OCI-LY1 (cell line): ENCODE data around the gene DOCK1.

Source experiments
- H2AFZ ChIP-seq: fragments of 200-600 bp; sonication (generic), shearing (Covaris generic); 2 replicates; pipeline ENCODE4 v1.6.0; 2014; ENCODE audit warnings: antibody characterized with exemption, mild to moderate bottlenecking, low read length
- H3F3A ChIP-seq: fragments of 200-600 bp; sonication (generic), shearing (Covaris generic); 2 replicates; pipeline ENCODE4 v1.6.0; 2014; ENCODE audit warnings: mild to moderate bottlenecking, antibody characterized with exemption, low read length, moderate library complexity; ENCODE audit not compliant: insufficient read depth
- H3K27ac ChIP-seq: fragments of 200-600 bp; sonication (generic); 2 replicates; pipeline ENCODE4 v1.5.1; 2014; ENCODE audit warnings: low read length, mixed run types, mild to moderate bottlenecking, low read depth; ENCODE audit not compliant: poor library complexity, severe bottlenecking
- H3K27me3 ChIP-seq: fragments of 200-600 bp; sonication (generic); 2 replicates; pipeline ENCODE4 v1.6.0; 2014; ENCODE audit warnings: antibody characterized with exemption, mild to moderate bottlenecking, low read length, moderate library complexity; ENCODE audit not compliant: insufficient read depth
- H3K36me3 ChIP-seq: fragments of 200-600 bp; sonication (generic); 2 replicates; pipeline ENCODE4 v1.6.1; 2014; ENCODE audit warnings: mild to moderate bottlenecking, antibody characterized with exemption, low read length, moderate library complexity, mixed read lengths; ENCODE audit not compliant: insufficient read depth
- H3K4me1 ChIP-seq: fragments of 200-600 bp; sonication (generic); 2 replicates; pipeline ENCODE4 v1.5.1; 2014; ENCODE audit warnings: mild to moderate bottlenecking, low read length, moderate library complexity; ENCODE audit not compliant: insufficient read depth, severe bottlenecking
- H3K4me2 ChIP-seq: fragments of 200-600 bp; sonication (generic), shearing (Covaris generic); 2 replicates; pipeline ENCODE4 v1.6.1; 2014; ENCODE audit warnings: low read length
- H3K4me3 ChIP-seq: fragments of 200-600 bp; sonication (generic); 2 replicates; pipeline ENCODE4 v1.5.1; 2014; ENCODE audit warnings: low read length, low read depth, mild to moderate bottlenecking, mixed read lengths; ENCODE audit not compliant: poor library complexity, severe bottlenecking
- H3K79me2 ChIP-seq: fragments of 200-600 bp; shearing (Covaris generic); 2 replicates; pipeline ENCODE4 v1.6.1; 2016; ENCODE audit warnings: mixed run types, low read length, mixed read lengths; ENCODE audit not compliant: insufficient read depth
- H3K9ac ChIP-seq: fragments of 200-600 bp; sonication (generic), shearing (Covaris generic); 2 replicates; pipeline ENCODE4 v1.6.1; 2014; ENCODE audit warnings: mild to moderate bottlenecking, low read length, mixed read lengths
- H3K9me2 ChIP-seq: fragments of 200-600 bp; sonication (generic), shearing (Covaris generic); 2 replicates; pipeline ENCODE4 v1.6.1; 2014; ENCODE audit warnings: low read depth, mild to moderate bottlenecking, low read length, mixed read lengths
- H3K9me3 ChIP-seq: fragments of 200-600 bp; shearing (Covaris generic); 2 replicates; pipeline ENCODE4 v1.6.1; 2014; ENCODE audit warnings: low read length, mixed read lengths
- H4K20me1 ChIP-seq: fragments of 200-600 bp; sonication (generic), shearing (Covaris generic); 2 replicates; pipeline ENCODE4 v1.6.0; 2016; ENCODE audit warnings: mild to moderate bottlenecking, low read length; ENCODE audit not compliant: insufficient read depth
- CTCF ChIP-seq: fragments of 200-600 bp; sonication (generic), shearing (Covaris generic); IDR thresholded peaks from 2 replicates; pipeline ENCODE4 v1.5.1; 2017; ENCODE audit warnings: mild to moderate bottlenecking, antibody characterized with exemption, low read length, moderate library complexity, mixed read lengths
- EZH2 ChIP-seq: fragments of 200-600 bp; sonication (generic), shearing (Covaris generic); IDR thresholded peaks from 2 replicates; pipeline ENCODE4 v1.8.0; 2017; ENCODE audit warnings: borderline replicate concordance, mixed run types, mild to moderate bottlenecking, antibody characterized with exemption, low read length, moderate library complexity, mixed read lengths

Gene DOCK1

GRCh38 chr10:127242914-127243313 is 337.7 kb downstream of the DOCK1 start:
- Histone ChIP-seq H3K9me3 (no peaks in the 10 kb centered on the region), H3K4me2 (no peak overlapping the region), H4K20me1 (no peaks in the 10 kb centered on the region), H3K9me2 (no peaks in the 10 kb centered on the region), H3K36me3 (no peaks in the 10 kb centered on the region), H3K9ac (no peak overlapping the region), H3K4me1 (no peaks in the 10 kb centered on the region), H3K27me3 (no peaks in the 10 kb centered on the region), H3K79me2 (no peaks in the 10 kb centered on the region), H3K4me3 (no peak overlapping the region), H3F3A (no peaks in the 10 kb centered on the region), H2AFZ (no peak overlapping the region), H3K27ac (no peak overlapping the region)
- TF ChIP-seq CTCF (no peak), EZH2 (no peak)

- Histone ChIP-seq H3K9ac (no peak overlapping the region), H3K9me3 (no peaks in the 10 kb centered on the region), H3K36me3 (no peaks in the 10 kb centered on the region), H3K9me2 (no peaks in the 10 kb centered on the region), H2AFZ (no peak overlapping the region), H3K79me2 (no peaks in the 10 kb centered on the region), H3K27ac (no peak overlapping the region), H3K4me1 (no peaks in the 10 kb centered on the region), H3K4me2 (no peak overlapping the region), H3K27me3 (no peaks in the 10 kb centered on the region), H3K4me3 (no peak overlapping the region), H4K20me1 (no peaks in the 10 kb centered on the region), H3F3A (no peaks in the 10 kb centered on the region)
- TF ChIP-seq CTCF (peak; percentile 47; the same call in 1 of the 2 replicates), EZH2 (no peak)
Observed at GRCh38 chr10:127243490-127244272, 338.5 kb downstream of the DOCK1 start.

GRCh38 chr10:127245456-127245855 is 340.2 kb downstream of the DOCK1 start:
- H3K4me2 ChIP-seq: no peak overlapping the region

More at GRCh38 chr10:127245456-127245855, 340.2 kb downstream of the DOCK1 start:
- H3K79me2 ChIP-seq: no peaks in the 10 kb centered on the region
- TF ChIP-seq CTCF (no peak), EZH2 (no peak)
- no peak overlapping the region for H3K27ac ChIP-seq
- no peaks in the 10 kb centered on the region for H3K9me3 ChIP-seq
- no peaks in the 10 kb centered on the region for H4K20me1 ChIP-seq
- no peak overlapping the region for H3K4me3 ChIP-seq
- H3K27me3 ChIP-seq: no peaks in the 10 kb centered on the region
- no peaks in the 10 kb centered on the region for H3K36me3 ChIP-seq
- H3K9me2 ChIP-seq: no peaks in the 10 kb centered on the region
- H3K9ac ChIP-seq: no peak overlapping the region
- H2AFZ ChIP-seq: no peak overlapping the region
- no peaks in the 10 kb centered on the region for H3K4me1 ChIP-seq
- H3F3A ChIP-seq: no peaks in the 10 kb centered on the region
